Stimulated activated CD4-positive, alpha-beta T cell treated with anti-CD3 and anti-CD28 coated beads, Interleukin-2, amount 100 ng/mL, for 48 hours (primary cell): Measurements from ENCODE around the gene AIFM2.
"Not testable (repeated sequence)": the region's sequence is repeated elsewhere in the genome, so short reads cannot be mapped to it uniquely, and the experiment has no call there.

Source experiments
- DNase-seq, 2 donors: peaks; one replicate each; pipeline ENCODE4 v3.0.0-alpha.2; 2020

The AIFM2 gene

GRCh38 chr10:70121281-70121949 is 11.2 kb downstream of the AIFM2 start:
- DNase-seq, result no peak

DNA sequence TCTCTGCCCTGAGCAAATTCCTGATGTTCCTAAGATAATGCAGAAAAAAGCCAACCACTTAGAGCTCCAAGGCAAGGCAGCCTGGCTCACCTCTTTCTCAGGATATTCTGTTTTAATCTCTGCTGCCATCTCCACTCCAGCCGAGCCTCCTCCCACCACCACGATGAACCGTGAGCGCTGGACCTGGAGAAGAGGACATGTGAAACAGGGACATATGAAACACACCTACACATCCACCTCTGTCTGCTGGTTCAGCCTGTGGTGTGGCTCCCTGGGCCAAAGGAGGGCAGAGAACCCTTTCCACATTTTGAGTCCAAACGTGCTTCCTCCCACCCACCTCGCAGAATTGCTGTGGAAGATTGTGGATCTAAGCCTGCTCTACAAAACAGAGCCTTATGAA is 12.2 kb downstream of the AIFM2 start:
- DNase-seq, result no peak

DNA sequence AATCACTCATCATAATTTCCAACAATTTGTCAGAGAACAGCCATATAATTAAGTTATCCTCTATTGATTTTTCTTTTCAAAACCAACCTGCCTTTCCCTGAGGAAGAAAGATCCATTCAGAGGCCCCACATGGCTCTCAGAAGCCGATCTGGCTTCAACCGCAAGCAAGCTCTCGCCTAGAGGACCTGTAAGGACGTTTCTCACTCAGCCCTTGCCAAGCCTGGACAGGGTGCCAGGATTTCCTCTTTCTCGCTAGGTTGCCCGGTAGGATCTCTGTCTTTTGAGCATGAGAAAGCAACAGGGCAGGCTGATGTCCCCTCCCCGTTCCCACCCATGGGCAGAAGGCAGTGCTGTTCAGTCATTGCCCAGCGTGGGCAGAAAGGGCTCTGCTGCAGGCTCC is 13.0 kb downstream of the AIFM2 start:
- DNase-seq, result no peak

GRCh38 chr10:70119197-70119596 is 13.4 kb downstream of the AIFM2 start:
- DNase-seq, result no peak

- no peak for DNase-seq
Observed at GRCh38 chr10:70118196-70118595, 14.4 kb downstream of the AIFM2 start.

DNA sequence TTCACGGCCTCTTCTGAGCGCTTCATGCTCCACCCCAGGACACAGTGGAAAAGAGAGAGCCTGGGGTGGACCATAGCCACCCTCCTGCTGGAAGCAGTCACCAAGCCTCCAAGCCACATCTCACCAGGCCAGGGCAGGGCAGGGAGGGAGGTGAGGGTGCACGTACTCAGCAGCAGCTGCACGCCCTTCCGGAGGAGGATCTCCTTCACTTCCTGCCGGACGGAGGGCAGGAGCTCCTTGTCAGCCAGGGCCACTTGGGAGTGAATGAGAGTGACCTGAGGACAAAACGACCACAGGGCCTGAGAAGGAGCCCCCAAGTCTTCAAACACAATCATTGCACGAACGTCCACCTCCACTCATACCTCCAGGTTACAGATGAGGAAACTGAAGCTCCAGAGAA is 15.0 kb downstream of the AIFM2 start:
- no peak for DNase-seq

DNA sequence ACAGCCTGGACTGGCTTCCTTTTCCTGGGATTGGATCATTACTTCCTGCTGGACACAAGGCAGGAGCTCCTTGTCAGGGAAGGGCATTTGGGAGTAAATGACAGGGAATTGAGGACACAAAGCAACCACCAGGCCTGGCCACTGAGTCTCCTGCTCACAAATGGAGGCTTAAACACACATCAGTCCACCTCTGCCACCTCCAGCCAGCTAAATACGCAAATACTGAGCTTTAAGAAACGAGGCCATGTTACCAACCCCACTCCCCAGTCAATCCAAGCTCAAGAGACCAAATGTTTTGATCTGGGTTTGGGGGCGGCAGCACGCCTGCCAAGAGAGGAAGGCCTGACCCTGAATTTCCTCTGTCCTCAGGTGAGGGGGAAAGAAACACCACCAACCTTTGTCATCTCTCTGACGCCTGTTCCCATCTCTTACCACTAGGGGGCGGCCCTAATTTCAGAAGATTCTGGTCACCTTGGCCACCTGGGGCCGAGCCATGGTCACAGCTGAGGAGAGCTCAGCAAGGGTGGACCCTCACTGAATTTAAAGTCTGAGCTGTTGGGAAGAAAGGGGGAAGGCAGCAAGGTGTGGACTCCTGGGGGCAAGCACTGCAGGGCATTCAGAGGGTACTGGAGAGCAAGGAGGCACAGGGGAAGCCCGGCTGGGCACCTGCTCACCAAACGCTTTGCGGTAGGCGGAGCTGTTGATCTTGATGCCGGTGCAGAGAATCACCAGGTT is 16.5 kb downstream of the AIFM2 start:
- peak; percentile 39 to 54 for DNase-seq

GRCh38 chr10:70114902-70115301 is 17.7 kb downstream of the AIFM2 start:
- DNase-seq, result no peak

- DNase-seq, result no peak
Observed at GRCh38 chr10:70112071-70112470, 20.6 kb downstream of the AIFM2 start.

DNA sequence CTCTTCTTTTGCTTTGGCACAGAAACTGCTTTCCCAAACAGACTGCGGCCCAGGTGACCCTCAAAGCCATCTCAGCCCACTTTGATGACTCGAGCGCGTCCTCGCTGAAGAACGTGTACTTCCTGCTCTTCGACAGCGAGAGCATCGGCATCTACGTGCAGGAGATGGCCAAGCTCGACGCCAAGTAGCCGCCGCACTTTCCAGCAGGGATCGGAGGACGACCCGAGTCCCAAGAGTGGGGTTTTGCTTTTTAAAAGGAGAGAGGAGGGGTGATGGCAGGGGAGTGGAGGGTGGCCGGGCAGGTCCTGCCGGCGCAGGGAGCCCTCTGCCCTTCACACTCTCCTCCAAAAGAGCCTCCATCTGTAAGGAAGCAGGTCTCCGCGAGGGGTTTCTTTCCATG is 21.1 kb downstream of the AIFM2 start:
- DNase-seq, result no peak

GRCh38 chr10:70109064-70109729 is 23.4 kb downstream of the AIFM2 start:
- no peak for DNase-seq

DNA sequence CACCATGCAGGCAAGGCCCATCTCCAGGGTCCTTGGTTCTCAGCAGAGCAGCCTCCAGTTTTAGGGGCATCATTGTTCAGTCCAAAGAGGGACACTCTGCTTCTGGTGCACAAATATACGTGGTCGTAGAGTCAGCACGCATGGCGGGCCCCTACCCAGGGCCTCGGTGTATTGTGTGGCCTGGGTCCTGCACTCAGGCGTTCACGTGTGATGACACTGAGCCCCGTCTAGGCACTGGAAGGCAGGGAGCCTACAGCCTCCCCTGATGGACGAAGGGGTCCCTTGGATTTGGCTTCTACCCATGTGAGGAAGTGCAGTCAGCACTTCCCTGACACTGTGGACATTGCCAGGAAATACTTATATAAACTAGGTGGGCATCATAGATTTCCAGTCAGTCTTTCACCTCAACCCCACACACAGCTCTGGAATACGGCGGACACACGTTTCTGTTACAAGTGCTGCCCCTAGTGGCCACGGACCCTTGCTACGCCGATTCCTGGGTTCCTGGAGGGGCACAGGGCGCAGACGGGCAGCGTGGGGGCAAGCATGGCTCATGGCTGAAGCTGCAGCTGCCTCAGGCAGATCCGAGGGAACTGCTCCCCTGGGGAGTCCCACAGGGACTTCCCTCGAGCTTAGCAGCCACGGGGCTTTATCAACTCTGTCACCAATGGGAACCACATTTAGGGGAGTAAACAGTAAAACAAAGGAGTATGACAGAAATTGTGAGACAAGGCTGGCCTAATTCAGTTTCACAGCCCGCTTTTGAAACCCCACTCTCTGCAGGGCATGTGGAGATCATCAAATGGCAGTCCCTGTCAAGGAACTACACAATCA is 25.4 kb downstream of the AIFM2 start:
- no peak for DNase-seq

DNA sequence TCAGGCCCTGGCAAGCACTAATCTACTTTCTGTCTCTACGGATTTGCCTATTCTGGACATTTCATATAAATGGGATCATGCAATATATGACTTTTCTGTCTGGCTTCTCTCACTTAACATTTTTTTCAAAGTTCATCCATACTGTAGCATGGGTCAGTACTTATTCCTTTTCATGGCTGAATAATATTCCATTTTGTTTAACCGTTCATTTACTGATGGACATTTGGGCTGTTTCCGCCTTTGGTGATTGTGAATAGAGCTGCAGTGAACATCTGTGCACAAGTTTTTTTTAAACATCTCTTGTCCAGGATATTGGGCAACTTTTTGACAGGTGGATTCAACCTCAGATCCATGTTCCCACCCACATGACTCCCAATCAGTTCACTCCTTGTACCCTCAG is 31.0 kb downstream of the AIFM2 start:
- DNase-seq, result no peak

DNA sequence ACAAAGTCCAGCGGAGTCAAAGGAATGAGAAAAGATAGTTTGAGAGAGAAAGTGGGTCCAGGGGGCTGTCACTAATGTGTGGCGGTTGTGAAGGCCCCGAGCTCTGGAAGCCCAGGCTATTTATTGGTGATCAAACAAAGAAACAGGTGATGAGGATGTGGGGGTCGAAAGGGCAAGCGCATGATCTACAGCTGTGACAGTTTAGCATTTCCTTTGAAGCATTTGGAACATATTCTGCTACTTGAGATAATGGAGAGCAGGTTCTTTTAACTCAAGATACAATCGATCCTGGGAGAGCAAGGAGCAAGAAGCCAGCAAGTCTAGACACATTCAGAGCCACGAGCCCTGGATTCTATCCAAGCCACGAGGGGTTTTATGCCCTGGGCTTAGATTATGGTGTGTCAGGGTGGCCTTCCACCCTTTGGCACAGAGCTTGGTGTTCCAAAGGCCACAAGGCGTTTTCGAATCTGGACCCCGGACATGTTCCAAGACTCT is 31.5 kb downstream of the AIFM2 start:
- DNase-seq, result not testable (repeated sequence)

DNA sequence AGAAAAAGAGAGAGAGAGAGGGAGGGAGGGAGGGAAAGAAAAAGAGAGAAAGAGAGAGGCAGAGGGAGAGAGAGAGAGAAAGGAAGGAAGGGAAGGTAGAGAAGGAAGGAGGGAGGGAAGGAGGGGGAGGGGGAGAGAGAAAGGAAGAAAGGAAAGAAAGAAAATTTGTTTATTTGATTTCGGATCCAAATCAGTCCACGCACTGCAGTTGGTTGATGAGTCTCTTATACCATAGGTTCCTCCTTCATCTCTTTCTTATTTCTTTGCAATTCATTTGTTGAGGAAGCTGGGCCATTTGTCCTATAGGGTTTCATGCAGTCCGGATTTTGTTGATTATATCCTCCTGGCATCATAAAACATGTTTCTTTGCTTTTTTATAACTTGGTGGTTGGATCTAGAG is 34.4 kb downstream of the AIFM2 start:
- no peak for DNase-seq

- no peak for DNase-seq
Observed at GRCh38 chr10:70097459-70097858, 35.2 kb downstream of the AIFM2 start.

GRCh38 chr10:70096705-70097420 is 35.8 kb downstream of the AIFM2 start:
- no peak for DNase-seq

- no peak for DNase-seq
Observed at GRCh38 chr10:70096016-70096704, 36.5 kb downstream of the AIFM2 start.

DNA sequence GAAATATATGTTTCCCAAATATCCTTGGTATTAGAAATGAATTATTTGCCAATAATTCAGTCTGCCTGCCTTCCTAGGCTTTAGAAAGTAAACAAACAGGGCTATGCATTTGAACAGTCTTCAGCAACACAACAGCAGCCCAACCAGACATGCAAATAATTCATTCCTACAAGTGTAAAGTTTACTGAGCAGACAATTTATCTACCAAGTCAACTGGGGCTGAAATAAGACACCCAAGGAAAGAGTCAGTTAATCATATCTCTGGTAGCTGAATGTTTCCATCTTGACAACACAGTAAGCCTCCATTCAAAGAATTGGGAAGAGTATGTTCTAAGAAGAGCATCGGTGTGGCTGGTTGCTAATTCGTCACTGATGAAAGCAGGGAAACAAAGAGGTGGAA is 38.4 kb downstream of the AIFM2 start:
- no peak for DNase-seq

DNA sequence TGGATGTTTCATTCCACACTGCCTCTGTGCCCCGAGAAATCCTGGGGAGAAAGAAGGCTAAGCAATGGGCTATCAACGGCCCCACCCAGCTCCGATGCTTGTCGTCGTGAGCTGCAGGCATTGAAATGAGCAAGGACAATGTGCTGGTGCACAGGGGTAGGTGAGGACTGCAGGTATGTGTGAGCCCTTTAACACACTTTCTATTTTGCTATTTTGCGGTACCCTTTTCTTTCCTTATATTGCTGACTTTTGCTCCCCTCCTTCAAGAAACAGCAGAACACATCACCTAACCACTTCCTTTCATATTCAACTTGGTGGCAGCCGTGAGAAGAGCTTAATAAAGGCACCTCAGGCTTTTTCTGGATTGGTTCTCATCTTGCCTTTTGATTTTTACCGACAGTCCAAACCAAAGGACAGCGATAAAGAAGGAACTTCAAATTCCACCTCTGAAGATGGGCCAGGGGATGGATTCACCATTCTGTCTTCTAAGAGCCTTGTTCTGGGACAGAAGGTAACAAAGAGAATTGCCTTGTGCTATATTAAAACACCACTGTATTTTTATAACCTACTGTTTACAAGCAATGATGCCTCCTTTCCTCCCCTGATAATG is 39.2 kb downstream of the AIFM2 start:
- peak in 1 of 2 donors; percentile 8 for DNase-seq

- DNase-seq, result no peak
Observed at GRCh38 chr10:70092389-70092718, 40.3 kb downstream of the AIFM2 start.
